Esophagus muscularis mucosa (tissue), 4 donors: ENCODE results near the gene SEL1L3. TPM values are rescaled to one million over a fixed set of nuclear protein-coding genes. Genes with fewer than 3 reads are reported as not detected.
A peak's percentile ranks its signal among the peaks of the same experiment; 100 is the strongest.

Experiments used
- DNase-seq: peaks from one replicate; pipeline ENCODE4 v3.0.0-alpha.2; 2017; ENCODE audit errors: extremely low spot score
- H3K27ac ChIP-seq, 4 donors: fragments of 200-600 bp; sonication (generic); replicated peaks in 1 of 4; 1 replicate in 3 of 4; 2 replicates in 1 of 4; pipeline ENCODE4 v1.5.1; 2016 to 2019; ENCODE audit warnings: mild to moderate bottlenecking in 1 of 4
- H3K27me3 ChIP-seq, 4 donors: fragments of 200-600 bp; sonication (generic); one replicate each; pipeline versions ENCODE4 v1.5.1 to v1.6.0; 2016 to 2019
- H3K36me3 ChIP-seq, 4 donors: fragments of 200-600 bp; sonication (generic); one replicate each; pipeline ENCODE4 v1.5.1; 2016 to 2019
- H3K4me1 ChIP-seq, 4 donors: fragments of 200-600 bp; sonication (generic); one replicate each; pipeline ENCODE4 v1.5.1; 2016 to 2019
- H3K4me3 ChIP-seq, 4 donors: fragments of 200-600 bp; sonication (generic); 1 replicate in 2 of 4; 2 replicates in 2 of 4; pipeline ENCODE4 v1.5.1; 2016 to 2019; ENCODE audit warnings: mild to moderate bottlenecking in 4 of 4, moderate library complexity in 1 of 4
- H3K9me3 ChIP-seq, 4 donors: fragments of 200-600 bp; sonication (generic); 1 replicate in 3 of 4; 2 replicates in 1 of 4; pipeline ENCODE4 v1.5.1; 2016 to 2019
- CTCF ChIP-seq, 3 experiments: fragments of 200-600 bp in 2 of 3; fragments of 450-650 bp in 1 of 3; sonication (generic) in 2 of 3; IDR thresholded peaks; one replicate each; pipeline ENCODE4 v1.5.1; 2017 to 2019; ENCODE audit warnings: antibody characterized with exemption in 3 of 3, mild to moderate bottlenecking in 2 of 3, moderate library complexity in 1 of 3
- EP300 ChIP-seq: sonication (generic); formaldehyde crosslinking; IDR thresholded peaks from one replicate; pipeline ENCODE4 v1.6.1; 2017; ENCODE audit warnings: antibody characterized with exemption
- POLR2A ChIP-seq: fragments of 450-650 bp; IDR thresholded peaks from one replicate; pipeline ENCODE4 v1.6.1; 2017; ENCODE audit warnings: antibody characterized with exemption, moderate library complexity, mild to moderate bottlenecking, low read depth
- POLR2AphosphoS5 ChIP-seq, 2 donors: sonication (generic); formaldehyde crosslinking; IDR thresholded peaks; one replicate each; pipeline ENCODE4 v1.6.1; 2017; ENCODE audit warnings: antibody characterized with exemption in 2 of 2
- WGBS: methylation state at CpG from one replicate; pipeline ENCODE4 v1.1.5; 2018; 5-methylcytosine and 5-hydroxymethylcytosine counted together
- intact Hi-C: fragments of 100-400 bp; cut with DNase I; formaldehyde crosslinking; loops from one replicate; pipeline ENCODE4 v1.15.1; 2023
- total RNA-seq, 4 donors: library from RNA; depleted of rRNA; stranded (reverse); fragments of >200 nt; gene quantifications; one replicate each; pipeline versions ENCODE4 v1.1.0 to v1.2.1, GENCODE V29; 2016

The SEL1L3 gene
- total RNA-seq, 4 donors from 2014 or later: 3.3 to 11.7 (median 5.7) TPM

DNA sequence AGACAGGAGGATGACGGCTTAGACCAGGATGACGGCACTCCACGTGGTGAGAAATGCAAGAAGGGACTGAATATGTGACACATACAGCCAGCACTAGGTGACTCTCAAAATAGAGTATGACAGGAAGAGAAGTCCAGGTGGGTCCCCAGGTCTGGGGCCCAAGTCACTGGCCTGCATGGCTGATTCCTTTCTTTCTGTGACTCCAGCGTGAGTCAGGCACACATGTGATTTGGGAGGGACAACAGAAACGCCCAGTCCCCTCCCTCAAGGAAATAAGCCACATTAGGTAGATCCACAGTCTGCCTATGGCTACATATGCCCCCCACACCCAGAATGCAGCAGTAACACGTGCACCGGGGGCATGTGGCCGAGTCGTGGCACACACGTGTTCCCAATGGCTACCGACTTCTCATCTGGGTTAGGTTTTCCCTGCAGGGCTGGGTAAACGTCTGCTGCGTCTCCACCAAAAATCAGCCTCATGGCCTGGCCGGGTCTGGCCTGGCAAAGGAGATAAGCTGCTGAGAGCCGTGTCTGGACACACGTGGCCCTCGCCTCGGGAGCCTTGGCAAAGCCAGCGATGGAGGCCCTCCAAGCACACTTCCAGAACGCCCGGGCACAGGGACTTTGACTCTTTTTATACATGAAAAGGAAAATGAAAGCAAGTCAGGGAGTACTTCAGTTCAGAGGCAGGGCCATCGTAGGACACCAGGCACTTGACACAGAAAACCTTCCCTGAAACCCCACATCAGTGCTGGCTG lies 19.3 kb downstream of the SEL1L3 start:
- Histone ChIP-seq H3K27me3 (peaks cover 0 to 10% (median 0%) of the 10 kb centered on the region in 4 donors), H3K4me1 (peaks cover 0 to 4% (median 0%) of the 10 kb centered on the region in 4 donors), H3K36me3 (no peaks in the 10 kb centered on the region), H3K27ac (no peak overlapping the region), H3K4me3 (peak overlapping the region in 2 of 4 donors; percentile 15 to 35), H3K9me3 (no peaks in the 10 kb centered on the region)
- 81% methylated on average over 21 of the region's 22 CpGs for whole genome bisulfite sequencing
- intact Hi-C loops: no loop called here
- DNase-seq: no peak
- no peak for TF ChIP-seq EP300
- TF ChIP-seq CTCF (IDR thresholded peaks at IDR 0.05): no peak
- TF ChIP-seq POLR2A: no peak
- no peak for TF ChIP-seq POLR2AphosphoS5 (IDR thresholded peaks at IDR 0.05)

DNA sequence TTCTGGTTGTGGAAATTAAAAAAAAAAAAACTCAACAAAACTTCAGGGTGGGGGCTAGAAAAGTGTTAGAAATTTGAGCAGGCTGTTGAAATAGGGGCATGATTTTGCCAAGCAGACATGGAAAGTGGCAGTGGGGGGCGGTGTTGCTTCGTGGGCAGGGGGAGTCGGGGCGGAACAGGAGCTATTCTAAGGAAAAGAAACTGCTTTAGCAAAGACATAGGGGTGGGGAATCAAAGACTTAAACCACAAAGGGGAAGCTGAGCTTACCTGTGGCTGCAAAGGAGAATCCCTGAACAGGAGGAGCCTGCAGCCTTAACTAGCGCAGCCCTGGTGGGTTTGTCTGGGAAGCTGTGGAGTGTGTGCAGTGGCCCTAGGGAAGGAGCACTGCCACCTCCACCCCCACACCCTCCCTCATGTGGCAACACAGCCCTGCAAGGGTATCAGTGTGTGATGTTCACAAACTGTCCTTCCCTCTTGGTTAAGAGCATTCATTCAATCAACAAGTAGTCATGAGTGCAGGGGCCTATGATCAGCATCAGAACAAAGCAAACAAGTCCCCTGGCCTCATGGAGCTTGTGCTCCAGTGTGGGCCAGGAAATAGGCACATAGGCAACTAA lies 20.5 kb downstream of the SEL1L3 start:
- H3K27ac ChIP-seq: no peak overlapping the region
- no peaks in the 10 kb centered on the region for H3K36me3 ChIP-seq
- no peak for DNase-seq
- intact Hi-C loops: no loop called here
- peaks cover 0 to 10% (median 0%) of the 10 kb centered on the region in 4 donors for H3K27me3 ChIP-seq
- TF ChIP-seq EP300: no peak
- TF ChIP-seq POLR2A: no peak
- TF ChIP-seq CTCF (IDR thresholded peaks at IDR 0.05): no peak
- TF ChIP-seq POLR2AphosphoS5 (IDR thresholded peaks at IDR 0.05): no peak
- peaks cover 0 to 4% (median 0%) of the 10 kb centered on the region in 4 donors for H3K4me1 ChIP-seq
- 76% methylated on average over 5 of the region's 5 CpGs for WGBS
- H3K4me3 ChIP-seq: no peak overlapping the region
- H3K9me3 ChIP-seq: no peaks in the 10 kb centered on the region

GRCh38 chr4:25839687-25840086 lies 23.1 kb downstream of the SEL1L3 start:
- peaks cover 0 to 4% (median 0%) of the 10 kb centered on the region in 4 donors for H3K4me1 ChIP-seq
- no peak for TF ChIP-seq CTCF (IDR thresholded peaks at IDR 0.05)
- TF ChIP-seq POLR2AphosphoS5 (IDR thresholded peaks at IDR 0.05): no peak
- TF ChIP-seq EP300: no peak
- no peak for TF ChIP-seq POLR2A
- WGBS: 94% methylated on average over 12 of the region's 12 CpGs
- no peak for DNase-seq
- H3K4me3 ChIP-seq: no peak overlapping the region
- intact Hi-C loops: no loop called here
- peaks cover 0 to 5% (median 0%) of the 10 kb centered on the region in 4 donors for H3K27me3 ChIP-seq
- H3K27ac ChIP-seq: no peak overlapping the region
- H3K36me3 ChIP-seq: no peaks in the 10 kb centered on the region
- H3K9me3 ChIP-seq: no peaks in the 10 kb centered on the region

- Histone ChIP-seq H3K4me3 (no peak overlapping the region), H3K9me3 (no peaks in the 10 kb centered on the region), H3K27ac (no peak overlapping the region), H3K36me3 (no peaks in the 10 kb centered on the region), H3K4me1 (peaks cover 0 to 3% (median 0%) of the 10 kb centered on the region in 4 donors), H3K27me3 (peaks cover 0 to 5% (median 0%) of the 10 kb centered on the region in 4 donors)
- intact Hi-C loops: no loop called here
- no peak for DNase-seq
- WGBS: 83% methylated on average over 8 of the region's 8 CpGs
- TF ChIP-seq POLR2A (no peak), CTCF (IDR thresholded peaks at IDR 0.05) (no peak), POLR2AphosphoS5 (IDR thresholded peaks at IDR 0.05) (no peak), EP300 (no peak)
Observed at GRCh38 chr4:25839233-25839632, 23.6 kb downstream of the SEL1L3 start.
